Activated CD8-positive, alpha-beta memory T cell treated with anti-CD3 and anti-CD28 coated beads for 24 hours (primary cell): ENCODE measurements around the gene MAN1C1.

Experiments used
- DNase-seq: peaks from one replicate; pipeline ENCODE4 v3.0.0-alpha.2; 2020

Gene MAN1C1

DNA sequence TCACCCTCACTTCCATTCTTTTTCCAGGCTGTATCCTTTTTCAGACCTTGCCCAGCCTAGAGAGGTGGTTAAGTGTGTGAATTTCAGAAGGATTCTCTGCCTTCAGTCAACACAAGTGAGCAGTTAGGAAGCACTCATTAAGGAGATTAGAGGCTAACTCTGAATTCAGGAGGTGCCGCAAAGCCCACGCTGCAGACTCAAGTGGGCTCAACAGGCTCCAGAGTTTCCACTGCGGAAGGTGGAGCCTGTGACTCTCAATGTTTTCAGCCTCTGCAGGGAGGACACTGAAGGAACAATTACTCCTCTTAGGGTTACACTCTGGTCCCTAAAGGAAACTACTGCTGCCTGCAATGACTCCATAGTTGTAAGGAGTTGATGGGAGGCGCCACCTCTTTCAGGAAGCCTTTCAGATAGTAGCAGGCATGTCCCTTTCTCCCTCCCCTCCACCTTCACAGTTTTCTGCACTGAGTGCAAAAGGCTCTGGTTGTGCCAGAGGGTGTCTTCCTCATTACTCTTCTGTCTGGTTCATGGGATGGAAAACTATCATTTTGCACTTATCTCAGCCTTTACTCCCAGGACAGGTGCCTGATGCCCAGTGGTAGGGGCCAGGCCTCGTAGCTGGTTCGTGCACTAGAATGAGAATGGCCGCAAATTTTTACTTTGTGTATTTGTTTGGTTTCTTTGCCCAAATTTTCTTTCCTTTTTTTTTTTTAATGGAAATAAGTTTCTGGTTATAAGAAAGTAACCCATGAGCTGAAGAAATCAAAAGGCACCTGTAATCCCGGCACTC lies 128.2 kb downstream of the MAN1C1 start:
- DNase-seq, result no peak

DNA sequence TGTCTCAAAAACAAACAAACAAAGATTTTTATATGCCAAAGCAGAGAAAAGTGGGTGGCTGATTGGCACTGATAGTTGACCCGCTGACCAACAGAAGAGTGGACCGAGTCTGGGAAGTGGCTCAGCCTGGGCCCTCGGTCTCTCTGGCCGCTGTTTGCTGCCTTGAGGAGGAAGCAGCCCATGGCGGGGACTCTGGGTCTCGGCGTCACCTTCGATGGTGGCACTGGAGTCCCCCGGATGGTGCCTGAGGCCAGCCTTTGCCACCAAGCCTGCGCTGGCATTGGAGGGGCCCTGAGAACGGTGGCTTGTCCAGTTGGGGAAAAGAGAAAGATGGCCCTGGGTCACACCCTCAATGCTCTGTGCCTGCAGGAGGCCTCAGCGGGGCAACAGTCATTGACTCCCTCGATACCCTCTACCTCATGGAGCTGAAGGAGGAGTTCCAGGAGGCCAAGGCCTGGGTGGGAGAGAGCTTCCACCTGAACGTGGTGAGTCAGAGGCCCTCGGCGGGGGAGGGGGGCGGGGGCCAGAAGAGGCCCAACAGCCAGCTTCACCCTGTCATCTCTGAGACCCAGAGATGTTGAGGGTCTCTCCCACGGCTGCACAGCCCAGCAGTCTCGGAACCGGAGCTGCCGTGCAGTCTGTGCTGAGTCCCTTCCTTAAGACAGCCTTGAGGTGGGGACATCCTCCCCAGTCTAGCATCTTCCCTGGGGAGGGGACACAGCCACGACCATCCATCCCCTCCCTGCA lies 129.9 kb downstream of the MAN1C1 start:
- DNase-seq, result no peak

DNA sequence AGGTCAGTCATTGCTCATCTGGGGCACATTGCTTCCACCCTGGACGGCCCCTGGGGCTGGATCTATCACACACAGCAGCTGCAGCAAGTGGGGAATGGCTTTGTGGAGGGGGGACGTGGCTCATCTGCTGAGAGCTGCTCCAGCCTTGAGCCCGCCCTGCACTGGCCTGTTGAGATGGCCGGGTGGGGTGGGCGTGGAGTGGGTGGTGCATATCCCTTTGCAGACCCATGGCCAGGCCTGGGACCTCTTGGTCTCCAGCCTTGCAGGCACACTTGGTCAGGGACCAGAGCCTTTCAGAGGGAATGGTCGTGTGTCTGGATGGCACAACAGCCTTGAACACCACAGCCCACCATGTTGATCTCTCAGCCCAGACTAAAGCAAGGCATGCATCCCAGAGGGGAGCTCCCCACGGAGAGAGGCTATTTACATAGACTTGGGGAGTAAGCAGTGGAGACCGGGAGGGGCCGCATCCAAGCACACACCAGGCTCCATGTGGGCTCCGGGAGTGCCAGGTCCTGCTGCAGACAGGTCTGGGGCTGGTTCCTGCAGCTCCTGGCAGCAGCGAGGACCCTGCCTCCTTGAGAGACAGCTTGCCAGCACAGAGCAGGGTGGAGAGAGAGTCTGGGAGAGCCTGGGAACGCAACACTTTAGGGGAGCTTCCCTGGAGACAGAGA lies 130.6 kb downstream of the MAN1C1 start:
- no peak for DNase-seq

DNA sequence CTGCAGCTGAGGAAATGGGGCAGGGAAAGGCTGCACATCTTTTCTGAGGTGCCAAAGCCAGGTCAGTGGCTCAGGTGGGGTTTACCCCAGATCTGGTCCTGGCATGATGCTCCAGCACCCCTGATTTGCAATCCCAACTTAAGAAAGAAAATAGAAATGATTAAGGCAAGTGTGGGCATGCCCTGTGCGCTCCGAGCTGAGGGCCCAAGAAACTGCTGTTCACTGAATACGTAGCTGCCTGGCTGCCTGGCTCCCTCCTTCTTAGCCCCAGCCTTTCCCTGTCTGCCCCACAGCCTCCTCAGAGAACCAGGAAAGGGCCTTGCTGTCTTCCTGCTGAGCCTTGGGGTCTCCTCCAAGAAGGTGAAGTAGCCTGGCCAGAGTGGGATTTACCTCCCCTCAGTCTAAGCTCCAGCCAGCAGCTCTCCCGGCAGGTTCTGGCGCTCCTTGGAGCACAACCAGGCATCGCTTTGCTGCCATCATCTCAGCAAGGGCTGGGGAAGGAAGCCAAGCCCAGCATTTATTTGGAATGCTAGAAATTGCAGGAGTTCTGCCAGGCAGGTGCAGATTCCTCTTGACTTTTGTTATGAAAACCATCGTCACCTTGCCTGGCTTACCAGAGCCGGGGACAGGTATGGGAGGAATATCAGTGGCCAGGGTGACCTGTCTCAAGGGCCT lies 132.1 kb downstream of the MAN1C1 start:
- no peak for DNase-seq

DNA sequence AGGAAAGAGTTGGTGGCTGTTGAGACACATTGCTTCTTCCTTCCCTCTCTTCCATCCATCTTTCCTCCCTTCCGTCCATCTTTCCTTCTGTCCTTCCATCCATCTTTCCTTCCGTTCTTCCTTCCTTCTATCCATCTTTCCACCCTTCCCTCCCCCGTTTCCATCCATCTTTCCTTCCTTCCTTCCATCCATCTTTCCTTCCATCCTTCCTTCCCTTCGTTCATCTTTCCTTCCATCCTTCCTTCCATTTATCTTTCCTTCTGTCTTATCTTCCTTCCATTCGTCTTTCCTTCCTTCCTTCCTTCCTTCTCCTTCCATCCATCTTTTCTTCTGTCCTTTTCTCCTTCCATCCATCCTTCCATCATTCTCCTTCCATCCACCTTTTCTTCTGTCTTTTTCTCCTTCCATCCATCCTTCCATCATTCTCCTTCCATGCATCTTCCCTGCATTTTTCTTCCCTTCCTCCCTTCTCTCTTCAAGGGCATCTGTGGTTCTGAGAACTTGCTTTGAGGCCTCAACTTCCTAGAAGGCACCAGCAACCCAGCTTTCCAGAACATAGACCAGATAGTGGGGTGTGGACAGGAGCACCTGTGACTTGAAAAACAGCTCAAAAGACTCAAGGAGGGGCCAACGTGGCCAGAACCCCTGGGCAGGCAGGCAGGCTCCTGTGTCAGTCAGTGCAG lies 134.5 kb downstream of the MAN1C1 start:
- DNase-seq, result no peak

DNA sequence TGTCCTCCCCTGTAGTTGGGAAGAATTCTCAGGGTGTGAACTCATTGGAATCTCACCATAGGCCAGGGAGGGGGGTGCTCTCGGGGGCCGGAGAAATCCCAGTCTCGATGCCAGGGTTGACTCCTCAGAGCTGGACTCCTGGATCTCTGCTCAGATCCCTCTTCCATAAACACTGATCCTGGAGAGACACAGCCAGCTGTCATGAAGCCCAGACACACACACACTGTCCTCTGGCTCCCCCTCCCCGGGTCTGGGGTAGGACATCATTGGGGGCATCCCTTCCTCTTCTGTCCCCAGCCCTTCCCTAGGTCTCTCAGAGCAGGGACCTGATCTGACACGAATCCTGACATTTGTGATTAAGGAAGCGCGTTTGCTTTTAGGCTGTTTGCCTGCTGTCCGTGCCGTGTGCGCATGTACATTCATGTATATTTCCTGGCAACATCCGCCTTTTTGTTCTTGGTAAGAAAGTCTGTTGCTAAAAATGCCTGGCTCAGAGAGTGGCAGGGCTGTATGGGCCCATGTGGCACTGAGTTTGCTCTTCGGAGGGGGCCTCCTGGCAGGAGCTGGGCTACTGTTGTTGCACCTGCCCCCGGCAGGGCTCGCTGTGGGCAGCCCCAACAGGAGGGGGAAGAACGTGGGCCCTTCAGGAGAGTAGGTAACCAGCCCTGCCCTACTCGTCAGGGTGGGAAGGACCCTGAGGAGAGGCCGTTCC lies 138.0 kb downstream of the MAN1C1 start:
- DNase-seq, result peak; percentile 70

DNA sequence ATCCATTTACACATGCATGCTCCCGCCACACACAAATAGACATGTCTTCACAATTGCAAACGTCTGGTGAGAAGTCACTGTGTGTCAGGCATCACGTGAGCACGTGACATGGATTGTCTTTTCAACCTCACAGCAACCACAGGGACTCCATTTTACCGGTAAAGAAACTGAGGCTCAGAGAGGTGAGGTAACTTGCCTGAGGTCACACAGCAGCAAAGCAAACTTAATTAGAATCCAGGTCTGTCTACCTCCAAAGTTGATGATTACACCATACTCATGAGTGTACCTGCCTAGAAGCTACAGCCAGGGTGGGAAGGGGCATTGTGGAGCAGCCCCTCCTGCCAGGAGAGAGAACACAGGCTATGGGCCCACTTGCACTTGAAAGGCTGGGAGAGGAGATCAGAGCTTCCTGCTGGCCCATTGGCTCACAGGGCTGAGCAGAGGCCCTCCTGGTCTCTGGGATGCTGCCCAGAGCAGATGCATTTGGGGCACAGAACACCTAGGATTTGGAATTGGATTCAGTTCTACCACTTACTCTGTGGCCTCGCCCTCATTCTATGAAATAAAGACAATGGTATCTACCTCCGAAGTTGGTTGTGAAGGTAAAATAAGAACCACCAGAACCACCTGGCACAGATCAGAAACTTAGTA lies 139.0 kb downstream of the MAN1C1 start:
- no peak for DNase-seq

DNA sequence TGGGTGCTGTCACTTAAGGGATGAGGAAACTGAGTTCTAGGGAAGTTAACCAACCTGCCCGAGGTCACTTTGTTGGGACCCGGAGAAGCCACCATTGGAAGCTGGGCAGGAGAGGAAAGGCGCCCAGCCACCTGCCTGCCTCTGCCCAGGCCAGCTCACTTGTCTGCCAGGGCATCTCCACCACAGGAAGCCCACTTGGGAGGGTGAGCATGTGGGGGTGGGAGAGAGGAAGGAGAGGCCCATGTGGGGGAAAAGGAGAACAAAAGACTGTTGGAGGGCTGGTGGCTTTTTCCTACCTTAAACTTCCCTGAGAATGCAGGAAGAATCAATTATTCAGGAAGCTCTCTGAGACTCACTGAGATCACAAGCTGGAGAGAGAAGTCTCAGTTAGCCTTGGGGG lies 139.6 kb downstream of the MAN1C1 start:
- DNase-seq, result no peak

DNA sequence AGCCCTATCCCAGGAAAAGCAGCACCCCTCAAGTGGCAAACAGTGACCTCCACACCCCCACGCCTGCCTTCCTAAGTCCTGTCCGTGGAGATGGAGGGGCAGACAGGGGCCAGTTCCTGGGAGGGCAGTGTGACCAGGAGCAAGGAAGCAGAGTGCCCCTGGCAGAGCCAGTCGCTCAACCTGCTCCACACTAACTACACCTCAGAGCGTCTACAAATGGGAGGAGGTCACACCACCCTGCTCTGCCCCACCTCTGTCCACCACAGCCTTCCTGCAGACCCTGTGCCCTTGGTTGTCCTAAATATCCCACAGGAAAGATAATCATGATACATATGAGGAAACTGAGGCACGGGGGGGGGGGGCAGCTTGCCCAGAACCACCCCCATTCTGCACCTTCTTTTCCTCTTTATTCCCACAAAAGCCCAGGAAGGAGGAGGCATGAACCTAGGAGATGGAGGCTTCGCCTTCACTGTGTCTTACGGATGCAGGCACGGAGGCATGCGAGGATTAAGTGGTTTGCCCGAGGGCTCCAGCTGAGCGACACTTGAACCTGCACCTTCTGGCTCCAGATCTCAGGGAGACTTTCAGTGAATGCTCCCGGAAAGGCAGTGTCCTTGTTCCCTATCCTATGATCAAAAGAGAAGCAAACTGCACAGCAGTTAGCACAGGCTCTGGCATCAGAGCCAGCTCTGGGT lies 140.7 kb downstream of the MAN1C1 start:
- DNase-seq, result no peak

DNA sequence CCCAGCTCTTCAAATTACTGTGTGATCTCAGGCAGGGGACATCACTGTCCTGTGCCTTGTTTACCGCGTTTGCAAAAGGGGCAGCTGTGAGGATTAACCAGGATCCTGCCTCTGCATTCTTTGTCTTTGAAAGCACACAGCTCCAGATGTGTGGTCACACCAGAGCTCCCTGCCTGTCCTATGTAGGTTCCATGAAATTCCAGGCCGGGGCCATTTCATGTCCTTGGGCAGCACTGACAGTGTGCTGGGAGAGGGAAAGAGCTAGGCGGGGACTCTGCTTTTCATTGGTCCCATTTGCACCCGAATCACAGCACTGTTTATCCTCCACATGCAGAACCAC lies 141.2 kb downstream of the MAN1C1 start:
- DNase-seq, result no peak

DNA sequence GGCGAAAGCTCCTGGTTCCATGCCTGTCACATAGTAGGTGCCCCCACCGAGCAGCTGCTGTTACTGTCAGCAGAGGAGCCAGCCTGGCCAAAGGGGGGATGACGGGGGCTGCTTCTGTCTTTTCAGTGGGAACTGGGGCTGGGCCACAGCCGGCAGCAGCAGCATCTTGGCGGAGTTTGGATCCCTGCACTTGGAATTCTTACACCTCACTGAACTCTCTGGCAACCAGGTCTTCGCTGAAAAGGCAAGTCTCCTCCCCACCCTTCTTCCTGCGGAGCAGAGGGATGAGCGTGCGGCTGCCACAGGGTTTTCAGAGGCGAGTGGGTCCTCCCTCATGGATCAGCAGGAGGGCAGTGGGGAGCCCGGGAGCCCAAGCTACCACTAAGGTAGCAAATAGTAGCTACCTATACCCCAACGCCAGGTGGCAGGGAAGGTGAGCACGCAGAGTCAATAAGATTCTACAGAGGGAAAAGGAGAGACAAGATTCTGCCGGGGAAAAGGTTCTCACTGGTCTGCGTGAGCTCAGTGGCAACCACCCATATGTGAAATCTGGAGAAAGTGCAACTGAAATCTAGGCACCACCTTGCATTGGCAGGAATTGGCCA lies 142.0 kb downstream of the MAN1C1 start:
- DNase-seq, result no peak

DNA sequence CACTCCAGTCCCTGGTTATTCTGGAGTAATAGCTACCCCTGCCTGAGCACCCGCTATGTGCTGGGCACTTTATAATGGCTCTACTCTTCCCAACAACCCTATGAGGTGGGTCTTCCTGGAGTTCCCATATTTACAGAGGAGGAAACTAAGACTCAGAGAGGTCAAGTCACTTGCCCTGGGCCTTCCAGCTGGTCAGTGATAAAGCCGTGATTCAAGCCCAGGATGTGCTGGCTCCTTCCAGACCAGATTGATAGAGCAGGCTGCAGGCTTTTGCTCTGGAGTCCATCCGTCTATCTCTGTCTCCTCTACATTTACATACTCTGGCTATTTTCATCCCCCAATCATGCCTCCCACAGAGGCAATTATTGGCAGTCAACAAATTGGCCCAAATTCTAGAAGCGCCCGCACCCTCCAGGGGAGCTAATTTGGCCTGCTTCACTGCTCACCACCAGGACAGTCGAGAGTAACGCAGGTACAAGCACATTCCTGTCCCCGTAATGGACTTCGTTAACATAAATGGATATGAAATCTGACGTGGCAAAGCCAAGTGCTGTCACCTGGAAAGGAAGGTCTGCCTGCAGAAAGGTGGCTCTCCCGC lies 143.6 kb downstream of the MAN1C1 start:
- DNase-seq, result no peak

DNA sequence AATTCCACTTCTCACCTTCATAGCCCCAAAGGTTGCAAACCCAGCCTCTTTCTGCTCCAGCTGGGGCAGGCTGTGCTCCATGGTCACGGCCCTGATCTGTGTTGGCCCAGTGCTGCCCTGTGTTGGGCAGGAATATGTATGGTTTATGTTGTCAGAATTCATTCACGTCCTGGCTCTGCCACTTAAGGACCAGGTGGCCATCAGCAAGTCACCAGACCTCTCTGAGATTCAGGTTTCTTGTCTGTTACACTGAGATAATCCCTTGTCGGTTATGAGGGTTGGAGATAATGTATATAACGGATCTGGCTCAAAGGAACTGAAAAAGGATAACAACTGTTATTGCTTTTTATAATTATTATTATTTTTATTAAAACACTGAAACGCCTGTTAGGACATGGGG lies 144.3 kb downstream of the MAN1C1 start:
- no peak for DNase-seq

DNA sequence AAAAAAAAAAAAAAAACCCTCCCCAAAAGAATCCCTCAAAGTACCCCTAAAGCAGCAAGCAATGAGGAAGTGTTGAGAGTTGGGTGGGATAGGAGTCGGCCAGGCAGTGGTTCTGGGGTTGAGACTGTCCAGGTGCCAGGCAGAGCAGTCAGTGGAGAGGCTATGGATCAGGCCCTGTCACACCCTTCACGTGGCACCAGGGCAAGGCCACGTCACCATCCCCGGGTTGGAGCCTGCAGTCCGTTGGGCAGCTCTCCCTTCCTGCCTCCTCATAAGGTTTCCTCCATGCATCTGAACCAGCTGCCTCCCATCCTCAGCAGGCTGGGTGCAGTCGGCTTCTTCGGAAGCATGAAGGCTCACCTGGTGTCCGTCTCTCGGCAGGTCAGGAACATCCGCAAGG lies 146.9 kb downstream of the MAN1C1 start:
- DNase-seq, result no peak

DNA sequence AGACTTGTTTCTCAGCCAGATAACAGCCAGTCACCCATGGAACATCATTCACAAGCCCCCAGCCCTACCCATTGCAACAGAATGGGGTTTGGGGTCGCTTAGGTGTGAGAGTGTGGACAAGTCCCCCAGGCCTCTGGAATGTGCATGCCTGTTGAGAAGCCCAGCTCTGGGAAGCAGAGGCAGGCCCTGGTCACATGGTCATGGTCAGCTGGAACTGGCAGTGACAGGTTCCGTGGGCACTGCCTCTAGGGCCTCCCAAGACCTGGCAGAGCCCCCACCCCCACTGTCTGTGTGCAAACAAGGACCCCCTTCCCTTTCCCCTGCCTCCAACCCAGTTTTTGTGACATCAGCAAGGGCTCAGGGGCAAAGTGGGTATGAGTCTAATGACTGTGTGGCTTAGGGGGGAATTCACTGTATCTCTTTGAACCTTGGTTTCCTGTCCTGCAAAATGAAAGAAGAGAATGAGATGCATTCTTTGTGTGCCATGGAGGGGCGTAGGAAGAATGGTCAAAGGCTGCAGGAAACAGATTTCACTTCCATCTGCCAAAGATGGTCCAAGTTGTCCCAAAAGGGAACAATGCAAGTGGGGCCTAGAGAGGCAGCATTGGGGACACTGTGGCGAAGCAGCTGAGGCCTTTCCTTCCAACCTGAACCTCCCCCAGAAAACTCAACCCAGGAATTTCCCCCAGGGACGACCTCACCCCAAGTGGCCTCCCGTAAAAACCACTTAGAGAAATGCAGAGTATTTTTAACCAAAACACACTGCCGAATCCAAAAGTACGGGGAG lies 148.7 kb downstream of the MAN1C1 start:
- no peak for DNase-seq

DNA sequence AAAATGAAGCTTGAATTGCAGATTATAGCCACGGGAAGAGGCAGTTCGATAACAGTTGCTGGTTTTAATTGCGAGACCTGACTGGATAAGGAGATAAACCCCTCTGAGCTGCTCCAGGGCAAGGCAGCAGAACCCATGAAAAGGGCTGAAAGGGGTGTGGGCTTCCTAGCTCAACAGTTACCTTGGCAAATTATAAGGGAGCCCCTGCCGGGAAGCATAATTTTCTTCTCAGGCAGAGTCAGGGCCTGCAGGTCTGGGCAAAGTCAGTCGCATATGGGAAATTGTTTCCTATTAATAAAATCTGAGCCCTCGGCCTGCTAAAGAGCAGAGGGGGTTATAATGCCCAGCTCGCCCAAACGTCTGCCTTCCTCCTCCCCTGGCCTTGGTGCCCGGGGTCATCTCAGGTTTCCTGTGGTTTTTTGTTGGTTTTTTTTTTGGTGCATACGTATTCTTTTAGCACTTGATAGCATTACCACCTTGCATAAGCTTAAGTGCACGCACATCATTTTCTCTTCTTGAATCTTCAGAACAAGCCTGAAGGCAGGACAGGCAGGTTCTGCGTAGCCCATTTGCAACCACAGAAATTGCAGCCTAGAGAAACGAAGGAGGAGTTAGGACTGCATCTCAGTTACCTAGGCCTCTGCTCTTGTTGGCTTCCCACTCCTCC lies 149.5 kb downstream of the MAN1C1 start:
- no peak for DNase-seq

DNA sequence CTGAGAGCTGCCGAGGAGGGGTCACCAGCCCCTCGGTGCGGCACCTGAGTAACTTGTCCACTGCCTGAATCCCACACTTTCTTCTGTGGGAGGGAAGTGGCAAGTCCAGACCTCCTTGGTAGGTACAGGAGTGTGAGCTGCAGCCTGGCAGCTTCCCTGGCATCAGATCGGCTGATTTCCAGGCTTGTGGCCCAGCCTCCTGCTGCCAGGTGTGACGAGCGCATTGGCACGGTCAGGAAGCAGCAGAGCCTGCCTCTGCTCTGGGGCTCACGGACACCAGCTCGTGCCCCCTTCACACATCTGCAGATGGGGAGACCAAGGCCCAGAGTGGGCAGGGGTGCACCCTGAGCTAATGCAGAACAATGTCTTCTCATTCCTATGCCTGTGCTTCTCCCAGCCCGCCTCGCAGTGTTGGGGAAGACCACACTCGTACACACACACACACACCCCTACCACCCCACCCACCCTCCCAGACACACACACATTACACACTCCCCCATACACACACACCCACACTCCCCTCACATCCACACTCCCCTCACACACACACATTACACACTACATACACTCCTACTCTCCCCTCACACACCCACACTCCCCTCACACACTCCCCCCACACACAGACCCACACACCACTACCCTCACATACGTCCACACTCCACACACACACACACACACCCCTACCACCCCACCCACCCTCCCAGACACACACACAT lies 150.3 kb downstream of the MAN1C1 start:
- no peak for DNase-seq

DNA sequence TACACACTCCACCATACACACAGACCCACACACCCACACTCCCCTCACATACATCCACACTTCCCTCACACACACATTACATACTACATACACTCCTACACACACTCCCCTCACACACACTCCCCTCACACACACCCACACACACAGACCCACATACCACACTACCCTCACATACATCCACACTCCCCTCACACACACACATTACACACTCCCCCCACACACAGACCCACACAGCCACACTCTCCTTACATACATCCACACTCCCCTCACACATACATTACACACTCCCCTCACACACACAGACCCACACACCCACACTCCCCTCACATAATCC lies 150.8 kb downstream of the MAN1C1 start:
- no peak for DNase-seq
